OCI-LY7 (cell line): ENCODE data around the gene BUB3.

ENCODE experiments used
- EZH2phosphoT487 ChIP-seq: fragments of 200-600 bp; sonication (generic); IDR thresholded peaks from 2 replicates; pipeline ENCODE4 v1.6.1; 2018; ENCODE audit warnings: low read depth, borderline replicate concordance, mild to moderate bottlenecking, mixed run types, antibody characterized with exemption, low read length, moderate library complexity, mixed read lengths
- TF ChIP-seq, protein P1 (sequence below): fragments of 200-600 bp; sonication (generic); conservative IDR thresholded peaks from 2 replicates; pipeline ENCODE4 v1.5.1; 2014; ENCODE audit warnings: mild to moderate bottlenecking, antibody characterized with exemption, low read length, moderate library complexity, mixed read lengths

DNA sequence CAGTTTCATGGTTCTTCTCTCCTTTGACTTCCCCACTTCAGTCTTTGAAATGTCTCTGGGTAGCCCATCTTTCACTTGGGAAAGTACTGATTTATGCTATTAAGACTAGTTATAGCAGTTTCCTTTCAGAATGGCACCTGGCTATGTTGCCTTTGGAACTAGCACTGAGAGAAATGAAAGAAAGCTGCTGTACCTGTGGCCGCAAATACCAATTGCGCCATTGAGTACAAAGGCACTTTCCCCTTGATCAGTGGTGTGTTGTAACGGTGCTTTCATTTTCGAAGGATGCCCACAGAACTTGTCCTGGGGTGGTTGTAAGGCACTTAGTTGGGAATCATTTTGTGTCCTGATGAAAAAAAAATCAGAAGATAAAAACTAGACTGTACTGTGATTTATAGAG, 16.8 kb downstream of the BUB3 start:
- TF ChIP-seq, protein P1, sequence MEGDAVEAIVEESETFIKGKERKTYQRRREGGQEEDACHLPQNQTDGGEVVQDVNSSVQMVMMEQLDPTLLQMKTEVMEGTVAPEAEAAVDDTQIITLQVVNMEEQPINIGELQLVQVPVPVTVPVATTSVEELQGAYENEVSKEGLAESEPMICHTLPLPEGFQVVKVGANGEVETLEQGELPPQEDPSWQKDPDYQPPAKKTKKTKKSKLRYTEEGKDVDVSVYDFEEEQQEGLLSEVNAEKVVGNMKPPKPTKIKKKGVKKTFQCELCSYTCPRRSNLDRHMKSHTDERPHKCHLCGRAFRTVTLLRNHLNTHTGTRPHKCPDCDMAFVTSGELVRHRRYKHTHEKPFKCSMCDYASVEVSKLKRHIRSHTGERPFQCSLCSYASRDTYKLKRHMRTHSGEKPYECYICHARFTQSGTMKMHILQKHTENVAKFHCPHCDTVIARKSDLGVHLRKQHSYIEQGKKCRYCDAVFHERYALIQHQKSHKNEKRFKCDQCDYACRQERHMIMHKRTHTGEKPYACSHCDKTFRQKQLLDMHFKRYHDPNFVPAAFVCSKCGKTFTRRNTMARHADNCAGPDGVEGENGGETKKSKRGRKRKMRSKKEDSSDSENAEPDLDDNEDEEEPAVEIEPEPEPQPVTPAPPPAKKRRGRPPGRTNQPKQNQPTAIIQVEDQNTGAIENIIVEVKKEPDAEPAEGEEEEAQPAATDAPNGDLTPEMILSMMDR: no peak
- no peak for TF ChIP-seq EZH2phosphoT487
